MM.1S (cell line): ENCODE data around the gene PXT1.

Source experiments
- CTCF ChIP-seq: fragments of 300-600 bp; sonication (generic); IDR thresholded peaks from 2 replicates; pipeline ENCODE4 v1.5.1; 2016; ENCODE audit warnings: antibody characterized with exemption, low read length, mixed read lengths
- EZH2 ChIP-seq: fragments of 300-600 bp; sonication (generic); optimal IDR thresholded peaks from 2 replicates; pipeline ENCODE3; 2017; ENCODE audit warnings: low read depth, mild to moderate bottlenecking, antibody characterized with exemption, low read length, mixed read lengths
- EZH2phosphoT487 ChIP-seq: fragments of 300-600 bp; sonication (generic); IDR thresholded peaks from 2 replicates; pipeline ENCODE4 v1.6.1; 2018; ENCODE audit warnings: antibody characterized with exemption, low read length

- TF ChIP-seq CTCF (no peak), EZH2 (no peak), EZH2phosphoT487 (no peak)
These were observed 77.8 kb downstream of the PXT1 start for GRCh38 chr6:36364669-36365479.
